SKM-1 treated with dmso at 0.1 percent for 144 hours (cell line): ENCODE data around the gene NGFR.
A peak's percentile ranks its signal among the peaks of the same experiment; 100 is the strongest.

ENCODE experiments used
- DNase-seq: peaks from one replicate; lab custom pipeline; 2025; ENCODE audit not compliant: unreplicated experiment; lab: John Stamatoyannopoulos, UW

The NGFR gene

GRCh38 chr17:49557312-49558024, 62.4 kb downstream of the NGFR start:
- DNase-seq = peak; percentile 56
